ENCODE measurements around the gene CSTF2T. TPM values are rescaled to one million over a fixed set of nuclear protein-coding genes. Genes with fewer than 3 reads are reported as not detected.

The CSTF2T gene
- total and polyA plus RNA-seq, 4 donors = 6.2 to 25.3 (median 16.4) TPM

DNA sequence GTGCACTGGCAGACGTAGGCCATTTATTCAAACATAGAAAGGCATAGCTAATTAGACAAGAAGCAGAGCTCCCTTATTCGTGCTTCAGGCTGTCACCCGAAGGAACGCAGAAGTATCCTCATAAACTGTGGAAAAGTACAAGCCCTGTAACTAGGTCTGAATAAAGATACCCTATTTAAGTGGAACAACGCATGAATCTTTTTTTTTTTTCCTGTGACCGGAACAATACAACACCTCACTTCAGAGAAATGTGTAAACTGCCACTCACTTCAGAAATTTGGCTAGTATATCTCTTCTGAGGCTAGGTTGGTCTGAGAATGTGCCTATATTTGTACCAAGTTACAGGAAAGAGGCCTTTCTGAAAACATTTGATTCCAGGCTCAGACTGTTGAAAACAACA lies 8.0 kb upstream of the CSTF2T start:
- Histone ChIP-seq H3K27ac (ENCODE audit: low read depth in 1 of 2, low read length in 1 of 2) (no peak overlapping the region), H3K36me3 (ENCODE audit: control insufficient read depth in 4 of 4, insufficient read depth in 4 of 4, low read length in 4 of 4) (no peaks in the 10 kb centered on the region), H3K4me3 (no peak overlapping the region), H3K9me3 (ENCODE audit: control insufficient read depth in 4 of 4, insufficient read depth in 3 of 4, low read length in 3 of 4) (no peaks in the 10 kb centered on the region), H3K4me1 (ENCODE audit: control insufficient read depth in 5 of 5, insufficient read depth in 5 of 5, low read length in 5 of 5) (peaks cover 0 to 16% (median 0%) of the 10 kb centered on the region in 5 donors), H3K27me3 (ENCODE audit: control insufficient read depth in 3 of 3, insufficient read depth in 3 of 3, low read length in 2 of 3) (no peaks in the 10 kb centered on the region), H3K9ac (ENCODE audit: insufficient read depth in 1 of 2, low read length in 2 of 2) (no peak overlapping the region)
- no peak for DNase-seq
- TF ChIP-seq, protein P1, sequence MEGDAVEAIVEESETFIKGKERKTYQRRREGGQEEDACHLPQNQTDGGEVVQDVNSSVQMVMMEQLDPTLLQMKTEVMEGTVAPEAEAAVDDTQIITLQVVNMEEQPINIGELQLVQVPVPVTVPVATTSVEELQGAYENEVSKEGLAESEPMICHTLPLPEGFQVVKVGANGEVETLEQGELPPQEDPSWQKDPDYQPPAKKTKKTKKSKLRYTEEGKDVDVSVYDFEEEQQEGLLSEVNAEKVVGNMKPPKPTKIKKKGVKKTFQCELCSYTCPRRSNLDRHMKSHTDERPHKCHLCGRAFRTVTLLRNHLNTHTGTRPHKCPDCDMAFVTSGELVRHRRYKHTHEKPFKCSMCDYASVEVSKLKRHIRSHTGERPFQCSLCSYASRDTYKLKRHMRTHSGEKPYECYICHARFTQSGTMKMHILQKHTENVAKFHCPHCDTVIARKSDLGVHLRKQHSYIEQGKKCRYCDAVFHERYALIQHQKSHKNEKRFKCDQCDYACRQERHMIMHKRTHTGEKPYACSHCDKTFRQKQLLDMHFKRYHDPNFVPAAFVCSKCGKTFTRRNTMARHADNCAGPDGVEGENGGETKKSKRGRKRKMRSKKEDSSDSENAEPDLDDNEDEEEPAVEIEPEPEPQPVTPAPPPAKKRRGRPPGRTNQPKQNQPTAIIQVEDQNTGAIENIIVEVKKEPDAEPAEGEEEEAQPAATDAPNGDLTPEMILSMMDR (IDR thresholded peaks at IDR 0.05; ENCODE audit: control extremely low read depth, extremely low read depth) = no peak
- 87 to 91% methylated on average over 6 of the region's 6 CpGs for WGBS, 2 donors
- ATAC-seq (ENCODE audit: insufficient read depth, low FRiP score) = no peak

DNA sequence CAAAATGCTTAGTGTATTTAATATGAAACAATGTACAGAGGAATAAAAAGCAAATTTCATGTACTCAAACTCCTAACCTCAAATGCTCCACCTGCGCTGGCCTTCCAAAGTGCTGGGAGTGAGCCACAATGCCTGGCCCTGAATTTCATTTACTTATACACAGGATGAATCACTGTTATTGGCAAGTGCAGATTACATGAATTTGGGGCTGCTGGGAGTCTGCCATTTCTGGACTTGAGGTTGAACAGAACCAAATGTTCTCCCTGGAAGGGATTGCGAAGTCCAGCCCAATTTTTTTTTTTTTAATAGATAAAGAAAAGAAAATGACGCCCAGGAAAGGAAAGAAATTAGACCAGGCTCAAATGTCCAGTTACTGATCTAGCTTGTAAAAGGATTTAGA lies 6.8 kb upstream of the CSTF2T start:
- ATAC-seq (ENCODE audit: insufficient read depth, low FRiP score) (peak; percentile 78), DNase-seq (peak; percentile 59 to 92 (median 77))
- H3K9ac ChIP-seq (ENCODE audit: insufficient read depth in 1 of 2, low read length in 2 of 2) = no peak overlapping the region
- no peak overlapping the region for H3K27ac ChIP-seq (ENCODE audit: low read depth in 1 of 2, low read length in 1 of 2)
- no peak overlapping the region for H3K4me3 ChIP-seq
- H3K27me3 ChIP-seq (ENCODE audit: control insufficient read depth in 3 of 3, insufficient read depth in 3 of 3, low read length in 2 of 3) = no peaks in the 10 kb centered on the region
- 82 to 91% methylated on average over 3 of the region's 3 CpGs for WGBS, 2 donors
- H3K9me3 ChIP-seq (ENCODE audit: control insufficient read depth in 4 of 4, insufficient read depth in 3 of 4, low read length in 3 of 4) = no peaks in the 10 kb centered on the region
- TF ChIP-seq, protein P1 (IDR thresholded peaks at IDR 0.05; ENCODE audit: control extremely low read depth, extremely low read depth) = no peak
- H3K4me1 ChIP-seq (ENCODE audit: control insufficient read depth in 5 of 5, insufficient read depth in 5 of 5, low read length in 5 of 5) = peaks cover 0 to 16% (median 0%) of the 10 kb centered on the region in 5 donors
- H3K36me3 ChIP-seq (ENCODE audit: control insufficient read depth in 4 of 4, insufficient read depth in 4 of 4, low read length in 4 of 4) = no peaks in the 10 kb centered on the region

DNA sequence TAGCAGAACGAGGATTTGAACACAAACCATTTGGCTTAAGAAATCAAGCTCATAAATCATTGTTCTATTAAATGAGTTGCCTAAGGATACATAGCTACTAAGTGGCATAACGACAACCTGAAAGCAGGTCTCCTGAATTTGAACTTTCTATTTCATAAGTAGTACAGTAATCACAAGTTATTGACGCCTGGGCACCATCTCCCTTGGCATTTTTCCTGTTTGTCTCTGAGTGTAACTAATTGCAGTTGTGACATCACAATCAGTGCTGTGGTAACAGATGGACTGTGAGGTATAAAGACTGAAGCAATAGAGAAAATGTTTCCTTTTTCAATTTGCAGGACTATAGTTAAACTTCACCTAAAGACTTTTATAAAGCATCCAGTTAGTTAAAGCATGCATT lies 6.4 kb upstream of the CSTF2T start:
- Histone ChIP-seq H3K9ac (ENCODE audit: insufficient read depth in 1 of 2, low read length in 2 of 2) (no peak overlapping the region), H3K4me1 (ENCODE audit: control insufficient read depth in 5 of 5, insufficient read depth in 5 of 5, low read length in 5 of 5) (peaks cover 0 to 16% (median 0%) of the 10 kb centered on the region in 5 donors), H3K36me3 (ENCODE audit: control insufficient read depth in 4 of 4, insufficient read depth in 4 of 4, low read length in 4 of 4) (no peaks in the 10 kb centered on the region), H3K9me3 (ENCODE audit: control insufficient read depth in 4 of 4, insufficient read depth in 3 of 4, low read length in 3 of 4) (no peaks in the 10 kb centered on the region), H3K27ac (ENCODE audit: low read depth in 1 of 2, low read length in 1 of 2) (no peak overlapping the region), H3K27me3 (ENCODE audit: control insufficient read depth in 3 of 3, insufficient read depth in 3 of 3, low read length in 2 of 3) (no peaks in the 10 kb centered on the region), H3K4me3 (no peak overlapping the region)
- ATAC-seq (ENCODE audit: insufficient read depth, low FRiP score) (peak; percentile 10), DNase-seq (no peak)
- whole genome bisulfite sequencing, 2 donors = 67 to 84% methylated on average over 3 of the region's 3 CpGs
- TF ChIP-seq, protein P1 (IDR thresholded peaks at IDR 0.05; ENCODE audit: control extremely low read depth, extremely low read depth) = no peak

DNA sequence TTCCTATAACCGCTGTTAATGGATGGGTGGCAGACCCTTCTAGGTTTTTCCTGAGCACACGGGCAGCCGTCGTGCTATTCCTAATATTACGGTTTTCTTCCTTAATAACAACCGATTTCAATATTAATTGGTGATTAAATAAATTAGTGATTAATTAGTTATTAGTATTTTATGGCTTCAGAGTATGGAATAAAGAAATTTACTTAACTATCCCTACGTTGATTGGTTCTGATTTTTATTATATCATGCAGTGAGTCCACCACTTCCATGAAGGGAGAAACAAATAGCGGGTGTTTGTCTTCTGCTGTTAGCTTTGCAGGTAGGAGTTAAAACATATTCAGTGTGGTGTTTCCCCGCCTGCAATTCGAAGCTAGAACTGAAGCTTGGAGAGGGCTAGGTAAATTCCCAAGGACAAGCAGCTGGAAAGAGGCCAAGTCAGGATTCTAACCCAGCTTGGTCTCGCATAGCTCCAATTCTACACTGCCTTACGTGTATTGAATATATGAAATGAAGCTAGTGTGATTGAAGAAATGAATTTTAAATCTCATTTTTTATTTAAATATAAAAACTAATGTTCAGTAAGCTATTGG lies 928 bp upstream of the CSTF2T start:
- peak; percentile 57 to 81 (median 74) for DNase-seq
- no peak for ATAC-seq (ENCODE audit: insufficient read depth, low FRiP score)
- peaks cover 11 to 30% (median 15%) of the 10 kb centered on the region in 5 donors for H3K4me1 ChIP-seq (ENCODE audit: control insufficient read depth in 5 of 5, insufficient read depth in 5 of 5, low read length in 5 of 5)

More for the DNA sequence above, 928 bp upstream of the CSTF2T start:
- Histone ChIP-seq H3K36me3 (ENCODE audit: control insufficient read depth in 4 of 4, insufficient read depth in 4 of 4, low read length in 4 of 4) (peaks cover 0 to 7% (median 2%) of the 10 kb centered on the region in 4 donors), H3K9me3 (ENCODE audit: control insufficient read depth in 4 of 4, insufficient read depth in 3 of 4, low read length in 3 of 4) (no peaks in the 10 kb centered on the region), H3K4me3 (no peak overlapping the region), H3K27me3 (ENCODE audit: control insufficient read depth in 3 of 3, insufficient read depth in 3 of 3, low read length in 2 of 3) (no peaks in the 10 kb centered on the region), H3K9ac (ENCODE audit: insufficient read depth in 1 of 2, low read length in 2 of 2) (peak overlapping the region; percentile 98 to 100), H3K27ac (ENCODE audit: low read depth in 1 of 2, low read length in 1 of 2) (peak overlapping the region; percentile 97 to 99)
- WGBS, 2 donors = 22 to 41% methylated on average over 12 of the region's 12 CpGs
- TF ChIP-seq, protein P1 (IDR thresholded peaks at IDR 0.05; ENCODE audit: control extremely low read depth, extremely low read depth) = no peak

Measured in lung (tissue), 12 donors.